ENCODE results near the gene KIRREL3.

- TF ChIP-seq CHD1 (IDR thresholded peaks at IDR 0.05; ENCODE audit: low read depth, low read length) (no peak), POLR2A (IDR thresholded peaks at IDR 0.05; ENCODE audit: low read depth, low read length) (no peak), CTCF (conservative IDR thresholded peaks at IDR 0.05; ENCODE audit: low read depth, low read length) (no peak), BHLHE40 (IDR thresholded peaks at IDR 0.05; ENCODE audit: low read depth, low read length) (no peak), SMC3 (IDR thresholded peaks at IDR 0.05; ENCODE audit: low read depth, low read length) (no peak), MAZ (IDR thresholded peaks at IDR 0.05; ENCODE audit: borderline replicate concordance, low read depth, low read length) (no peak), RAD21 (IDR thresholded peaks at IDR 0.05; ENCODE audit: low read length) (no peak), MXI1 (IDR thresholded peaks at IDR 0.05; ENCODE audit: borderline replicate concordance, low read depth, low read length) (no peak), RFX5 (IDR thresholded peaks at IDR 0.05; ENCODE audit: low read depth, low read length) (no peak), USF2 (IDR thresholded peaks at IDR 0.05; ENCODE audit: low read depth, low read length) (no peak)
Measured at GRCh38 chr11:126673319-126673718, 327.3 kb downstream of the KIRREL3 start.

Data from IMR-90 (cell line).